Uterus (tissue), 2 donors: ENCODE results near the gene HIP1R.

ENCODE experiments used
- POLR2A ChIP-seq, 2 donors: fragments of 450-650 bp; IDR thresholded peaks; one replicate each; pipeline ENCODE4 v1.6.1; 2016; ENCODE audit warnings: antibody characterized with exemption in 2 of 2, mild to moderate bottlenecking in 1 of 2, moderate library complexity in 1 of 2
- TF ChIP-seq, protein P1 (sequence below), 4 experiments: fragments of 200-600 bp in 2 of 4; fragments of 450-650 bp in 2 of 4; sonication (generic) in 2 of 4; IDR thresholded peaks; one replicate each; pipeline ENCODE4 v1.5.1; 2016 to 2019; ENCODE audit warnings: antibody characterized with exemption in 4 of 4, mild to moderate bottlenecking in 2 of 4, moderate library complexity in 1 of 4

DNA sequence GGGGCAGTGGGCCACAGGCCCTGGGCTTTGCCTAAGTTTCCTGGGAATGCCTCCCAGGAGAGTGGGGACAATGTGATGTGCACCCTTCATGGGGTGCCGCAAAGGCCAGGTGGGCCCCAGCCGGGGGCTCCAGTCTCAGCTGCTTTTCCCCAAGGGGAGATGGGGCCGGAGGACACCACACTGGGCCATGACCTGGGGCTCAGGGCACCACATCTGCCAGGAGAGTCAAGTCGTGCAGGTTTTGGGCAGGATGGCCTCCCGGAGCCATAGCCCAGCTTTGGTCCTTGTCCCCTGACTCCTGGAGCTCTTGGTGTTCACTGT is 12.2 kb downstream of the HIP1R start:
- TF ChIP-seq, protein P1, sequence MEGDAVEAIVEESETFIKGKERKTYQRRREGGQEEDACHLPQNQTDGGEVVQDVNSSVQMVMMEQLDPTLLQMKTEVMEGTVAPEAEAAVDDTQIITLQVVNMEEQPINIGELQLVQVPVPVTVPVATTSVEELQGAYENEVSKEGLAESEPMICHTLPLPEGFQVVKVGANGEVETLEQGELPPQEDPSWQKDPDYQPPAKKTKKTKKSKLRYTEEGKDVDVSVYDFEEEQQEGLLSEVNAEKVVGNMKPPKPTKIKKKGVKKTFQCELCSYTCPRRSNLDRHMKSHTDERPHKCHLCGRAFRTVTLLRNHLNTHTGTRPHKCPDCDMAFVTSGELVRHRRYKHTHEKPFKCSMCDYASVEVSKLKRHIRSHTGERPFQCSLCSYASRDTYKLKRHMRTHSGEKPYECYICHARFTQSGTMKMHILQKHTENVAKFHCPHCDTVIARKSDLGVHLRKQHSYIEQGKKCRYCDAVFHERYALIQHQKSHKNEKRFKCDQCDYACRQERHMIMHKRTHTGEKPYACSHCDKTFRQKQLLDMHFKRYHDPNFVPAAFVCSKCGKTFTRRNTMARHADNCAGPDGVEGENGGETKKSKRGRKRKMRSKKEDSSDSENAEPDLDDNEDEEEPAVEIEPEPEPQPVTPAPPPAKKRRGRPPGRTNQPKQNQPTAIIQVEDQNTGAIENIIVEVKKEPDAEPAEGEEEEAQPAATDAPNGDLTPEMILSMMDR (IDR thresholded peaks at IDR 0.05) = no peak
- no peak for TF ChIP-seq POLR2A (IDR thresholded peaks at IDR 0.05)
